ENCODE data around the gene MRPL11. TPM values are rescaled to one million over a fixed set of nuclear protein-coding genes. Genes with fewer than 3 reads are reported as not detected.

The MRPL11 gene
- total RNA-seq, 1 experiment from 2014 or later = 105 TPM

DNA sequence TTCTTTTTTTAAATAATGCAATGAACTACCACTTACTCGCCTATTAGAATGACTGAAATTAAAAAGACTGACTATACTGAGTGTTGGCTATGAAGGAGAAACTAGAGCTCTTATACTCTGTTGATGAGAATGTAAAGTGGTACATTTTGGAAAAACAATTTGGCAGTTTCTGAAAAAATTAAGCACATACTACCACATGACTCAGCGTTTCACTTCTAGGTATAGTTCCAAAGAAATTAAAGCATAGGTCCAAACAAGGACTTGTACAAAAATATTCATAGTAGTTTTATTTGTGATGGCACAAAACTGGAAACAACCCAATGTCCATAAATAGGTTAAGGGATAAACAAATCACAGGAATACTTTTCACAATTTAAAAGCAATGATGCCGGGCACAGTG, 44.7 kb downstream of the MRPL11 start:
- Mint-ChIP-seq H3K27ac (no peak overlapping the region), H3K4me3 (no peak overlapping the region), H3K27me3 (ENCODE audit: low read depth) (peaks cover 16% of the 10 kb centered on the region), H3K9me3 (no peaks in the 10 kb centered on the region), H3K36me3 (ENCODE audit: insufficient read depth in 1 of 3, low read depth in 3 of 3) (no peaks in the 10 kb centered on the region), H3K4me1 (0 out of 4 replicates have a peak, but pooled peaks cover 0 to 3% of the 10 kb centered on the region in 2 experiments)
- H4K20me1 ChIP-seq (ENCODE audit: control insufficient read depth, insufficient read depth, insufficient read length) = no peaks in the 10 kb centered on the region
- no peaks in the 10 kb centered on the region for H3K4me1 ChIP-seq (ENCODE audit: insufficient read depth, low read length)
- H2BK20ac ChIP-seq (ENCODE audit: low read depth, low read length, poor library complexity, severe bottlenecking) = no peak overlapping the region
- no peak overlapping the region for H2BK5ac ChIP-seq (ENCODE audit: insufficient read length, low read length)
- H3K27ac ChIP-seq (ENCODE audit: insufficient read length, low read depth, low read length) = no peak overlapping the region
- no CpG with 5 or more reads among the region's 3 CpGs for WGBS (ENCODE audit: extremely low coverage, insufficient read length, low lambda C conversion rate)
- no peak overlapping the region for H2AK5ac ChIP-seq (ENCODE audit: insufficient read length, low read length)
- H4K8ac ChIP-seq (replicated peaks; ENCODE audit: insufficient read length, low read depth, low read length) = no peak overlapping the region
- no peaks in the 10 kb centered on the region for H3K79me2 ChIP-seq (ENCODE audit: insufficient read depth, low read length)
- H3K27me3 ChIP-seq (ENCODE audit: insufficient read depth, low read length) = no peaks in the 10 kb centered on the region
- no peak overlapping the region for H3K4ac ChIP-seq (ENCODE audit: low read depth, low read length)
- DNase-seq = no peak
- H3K18ac ChIP-seq (ENCODE audit: insufficient read length, low read depth, low read length) = no peak overlapping the region
- TF ChIP-seq, protein P1, sequence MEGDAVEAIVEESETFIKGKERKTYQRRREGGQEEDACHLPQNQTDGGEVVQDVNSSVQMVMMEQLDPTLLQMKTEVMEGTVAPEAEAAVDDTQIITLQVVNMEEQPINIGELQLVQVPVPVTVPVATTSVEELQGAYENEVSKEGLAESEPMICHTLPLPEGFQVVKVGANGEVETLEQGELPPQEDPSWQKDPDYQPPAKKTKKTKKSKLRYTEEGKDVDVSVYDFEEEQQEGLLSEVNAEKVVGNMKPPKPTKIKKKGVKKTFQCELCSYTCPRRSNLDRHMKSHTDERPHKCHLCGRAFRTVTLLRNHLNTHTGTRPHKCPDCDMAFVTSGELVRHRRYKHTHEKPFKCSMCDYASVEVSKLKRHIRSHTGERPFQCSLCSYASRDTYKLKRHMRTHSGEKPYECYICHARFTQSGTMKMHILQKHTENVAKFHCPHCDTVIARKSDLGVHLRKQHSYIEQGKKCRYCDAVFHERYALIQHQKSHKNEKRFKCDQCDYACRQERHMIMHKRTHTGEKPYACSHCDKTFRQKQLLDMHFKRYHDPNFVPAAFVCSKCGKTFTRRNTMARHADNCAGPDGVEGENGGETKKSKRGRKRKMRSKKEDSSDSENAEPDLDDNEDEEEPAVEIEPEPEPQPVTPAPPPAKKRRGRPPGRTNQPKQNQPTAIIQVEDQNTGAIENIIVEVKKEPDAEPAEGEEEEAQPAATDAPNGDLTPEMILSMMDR (conservative IDR thresholded peaks at IDR 0.05) = no peak
- no peak overlapping the region for H3T11ph ChIP-seq (ENCODE audit: low read length)
- no peak overlapping the region for H3K56ac ChIP-seq (ENCODE audit: insufficient read length, low read depth, low read length)
- H2AFZ ChIP-seq (ENCODE audit: low read length) = no peak overlapping the region
- H3K9me3 ChIP-seq (ENCODE audit: control insufficient read depth, low read depth, low read length) = no peaks in the 10 kb centered on the region
- no peak overlapping the region for H3K4me2 ChIP-seq (ENCODE audit: insufficient read depth, insufficient read length, low read length)
- H2BK120ac ChIP-seq (ENCODE audit: low read depth, low read length, poor library complexity, severe bottlenecking) = no peak overlapping the region
- H3K23ac ChIP-seq (ENCODE audit: insufficient read length, low read depth, low read length) = no peak overlapping the region
- H2BK12ac ChIP-seq (ENCODE audit: insufficient read length, low read depth, low read length) = no peak overlapping the region
- H3K14ac ChIP-seq (ENCODE audit: insufficient read depth, low read length) = no peak overlapping the region
- H3K9ac ChIP-seq (ENCODE audit: extremely low read depth, insufficient read length, low read length) = no peak overlapping the region
- no peaks in the 10 kb centered on the region for H3K79me1 ChIP-seq (ENCODE audit: insufficient read depth, low read depth, low read length, poor library complexity, severe bottlenecking)
- H4K5ac ChIP-seq (ENCODE audit: insufficient read length, low read depth, low read length) = no peak overlapping the region
- H4K91ac ChIP-seq (ENCODE audit: insufficient read length, low read depth, low read length) = no peak overlapping the region
- H2BK15ac ChIP-seq (ENCODE audit: low read depth, low read length) = no peak overlapping the region
- no peaks in the 10 kb centered on the region for H3K23me2 ChIP-seq (ENCODE audit: insufficient read length, low read depth, low read length, poor library complexity, severe bottlenecking)
